K562 (cell line): Measurements from ENCODE around the gene NBPF3. TPM values are rescaled to one million over a fixed set of nuclear protein-coding genes. Genes with fewer than 3 reads are reported as not detected.

ENCODE experiments used
- ATAC-seq: fragments of 200-7000 bp; cut with Tn5 transposase; 3 replicates; pipeline ENCODE4 v1.9.1; 2020; ENCODE audit warnings: moderate library complexity
- BruUV-seq: library from RNA; stranded (reverse); fragments of 400-500 nt; replicated peaks from 2 replicates; lab custom pipeline; 2021; lab: Mats Ljungman, UMichigan
- CTCF ChIA-PET: fragments of 300-600 bp; formaldehyde crosslinking; extraction: SDS; loops from one replicate; lab custom pipeline; 2021; ENCODE audit warnings: low intra/inter-chr PET ratio; lab: Yijun Ruan, JAX
- POLR2A ChIA-PET: fragments of 300-600, 350-650 bp; sonication (Branson Sonifier 250); formaldehyde crosslinking; extraction: SDS; loops from one replicate; lab custom pipeline; 2021; ENCODE audit warnings: antibody characterized with exemption, inconsistent platforms; lab: Yijun Ruan, JAX
- DNase-seq, 4 experiments: peaks; one replicate each; pipeline versions ENCODE4 v3.0.0 to v3.0.0-alpha.2; 2011 to 2018; ENCODE audit warnings: low spot score in 3 of 4, mixed read lengths in 3 of 4; ENCODE audit errors: extremely low read depth in 1 of 4
- FAIRE-seq: peaks from 2 replicates; lab custom pipeline; 2011; peaks lifted over from hg19 to GRCh38; lab: Jason Lieb, UNC
- H2AFZ ChIP-seq: 2 replicates; pipeline ENCODE4 v1.6.0; 2011; ENCODE audit warnings: low read depth, low read length, control low read depth, inconsistent platforms
- H3K27ac ChIP-seq: fragments of 200-600 bp; 3 replicates; pipeline ENCODE4 v1.8.0; 2011; ENCODE audit warnings: low read depth, mild to moderate bottlenecking, control low read depth, inconsistent platforms, low read length, moderate library complexity, mixed read lengths; ENCODE audit errors: extremely low read depth
- H3K27me3 ChIP-seq, 2 experiments: fragments of 300-600 bp in 1 of 2; 2 replicates in 1 of 2; 3 replicates in 1 of 2; pipeline versions ENCODE4 v1.6.0 to v1.8.0; 2011; ENCODE audit warnings: inconsistent platforms in 2 of 2, low read length in 2 of 2, mild to moderate bottlenecking in 1 of 2, mixed read lengths in 1 of 2, moderate library complexity in 1 of 2; ENCODE audit not compliant: control insufficient read depth in 2 of 2, insufficient read depth in 2 of 2
- H3K36me3 ChIP-seq: fragments of 300-600 bp; 3 replicates; pipeline ENCODE4 v1.8.0; 2011; ENCODE audit warnings: mild to moderate bottlenecking, low read length, inconsistent platforms; ENCODE audit not compliant: control insufficient read depth, insufficient read depth
- H3K4me1 ChIP-seq, 2 experiments: fragments of 200-600 bp in 1 of 2; replicated peaks in 1 of 2; 2 replicates in 1 of 2; 3 replicates in 1 of 2; pipeline versions ENCODE4 v1.5.1 to v1.8.0; 2011; ENCODE audit warnings: inconsistent platforms in 2 of 2, low read length in 2 of 2, mild to moderate bottlenecking in 1 of 2, mixed read lengths in 1 of 2, moderate library complexity in 1 of 2; ENCODE audit not compliant: control insufficient read depth in 2 of 2, insufficient read depth in 2 of 2
- H3K4me2 ChIP-seq: 2 replicates; pipeline ENCODE4 v1.6.1; 2011; ENCODE audit warnings: low read length, control low read depth, inconsistent platforms, mixed read lengths; ENCODE audit not compliant: insufficient read depth
- H3K4me3 ChIP-seq: fragments of 200-600 bp; sonication (generic), shearing (Covaris generic); 2 replicates; pipeline ENCODE4 v1.5.1; 2016; ENCODE audit warnings: control low read depth, inconsistent platforms
- H3K79me2 ChIP-seq: fragments of 200-600 bp; 3 replicates; pipeline ENCODE4 v1.8.0; 2011; ENCODE audit warnings: low read length, inconsistent platforms; ENCODE audit not compliant: control insufficient read depth, insufficient read depth
- H3K9ac ChIP-seq, 2 experiments: 2 replicates each; pipeline versions ENCODE4 v1.6.0 to v1.6.1; 2011; ENCODE audit warnings: low read depth in 2 of 2, low read length in 2 of 2, control low read depth in 1 of 2, inconsistent platforms in 1 of 2, mild to moderate bottlenecking in 1 of 2, mixed read lengths in 1 of 2; ENCODE audit not compliant: insufficient read depth in 1 of 2
- H3K9me1 ChIP-seq: one replicate; pipeline ENCODE4 v1.6.0; 2011; ENCODE audit warnings: inconsistent platforms, mild to moderate bottlenecking, low read length, moderate library complexity; ENCODE audit not compliant: control insufficient read depth, insufficient read depth
- H3K9me3 ChIP-seq: replicated peaks from 2 replicates; pipeline ENCODE4 v1.5.1; 2011; ENCODE audit warnings: low read depth, low read length, inconsistent platforms; ENCODE audit not compliant: control insufficient read depth, insufficient read depth
- H4K20me1 ChIP-seq: replicated peaks from 2 replicates; pipeline ENCODE4 v1.6.1; 2011; ENCODE audit warnings: low read length, inconsistent platforms, mixed read lengths; ENCODE audit not compliant: control insufficient read depth, insufficient read depth
- CREB1 ChIP-seq, 2 experiments: sonication (generic) in 1 of 2; formaldehyde crosslinking in 1 of 2; IDR thresholded peaks; 2 replicates each; pipeline versions ENCODE4 v1.6.1 to v1.8.0; 2012 to 2022; ENCODE audit warnings: inconsistent platforms in 1 of 2, mild to moderate bottlenecking in 1 of 2, missing genetic modification reagents in 1 of 2, moderate library complexity in 1 of 2
- CTBP1 ChIP-seq: fragments of 450-650 bp; IDR thresholded peaks from 2 replicates; pipeline ENCODE4 v1.6.1; 2016; ENCODE audit warnings: borderline replicate concordance
- FOXK1 ChIP-seq: sonication (generic); formaldehyde crosslinking; IDR thresholded peaks from 2 replicates; pipeline ENCODE4 v1.8.0; 2022; ENCODE audit warnings: missing genetic modification reagents, mild to moderate bottlenecking, borderline replicate concordance
- GATAD2B ChIP-seq: fragments of 450-650 bp; IDR thresholded peaks from 2 replicates; pipeline ENCODE4 v1.6.1; 2017; ENCODE audit warnings: mild to moderate bottlenecking, borderline replicate concordance
- MBD2 ChIP-seq: sonication (generic); IDR thresholded peaks from 2 replicates; pipeline ENCODE4 v1.6.1; 2016; ENCODE audit warnings: low read depth, borderline replicate concordance
- MXI1 ChIP-seq: IDR thresholded peaks from 2 replicates; pipeline ENCODE4 v1.6.1; 2011; ENCODE audit warnings: low read depth, mild to moderate bottlenecking, improper control_type of control experiment, low read length
- SAP30 ChIP-seq: fragments of 200-600 bp; sonication (generic); IDR thresholded peaks from 2 replicates; pipeline ENCODE4 v1.6.1; 2012; ENCODE audit warnings: borderline replicate concordance, low read depth, mild to moderate bottlenecking, moderate library complexity, low read length, control low read depth, inconsistent platforms; ENCODE audit not compliant: insufficient read depth, poor library complexity, severe bottlenecking
- TRIM28 ChIP-seq: fragments of 450-650 bp; IDR thresholded peaks from 2 replicates; pipeline ENCODE4 v1.6.1; 2017
- ZNF134 ChIP-seq: fragments of 250-450 bp; sonication (Bioruptor Pico); conservative IDR thresholded peaks from 2 replicates; pipeline ENCODE4 v1.4.0; 2020
- ZNF696 ChIP-seq: fragments of 250-450 bp; sonication (Bioruptor Pico); conservative IDR thresholded peaks from 2 replicates; pipeline ENCODE4 v1.4.0; 2020; ENCODE audit warnings: mild to moderate bottlenecking, moderate library complexity
- ZNF778 ChIP-seq: fragments of 450-650 bp; formaldehyde crosslinking; IDR thresholded peaks from 2 replicates; pipeline ENCODE4 v1.4.0; 2020; ENCODE audit warnings: mild to moderate bottlenecking, moderate library complexity
- WGBS: fragments of 100-300 bp; shearing (Covaris generic); methylation state at CpG from one replicate; pipeline ENCODE4 v1.1.6; 2016; ENCODE audit warnings: low coverage, mixed read lengths; ENCODE audit not compliant: insufficient coverage; ENCODE audit errors: missing lambda C conversion rate; 5-methylcytosine and 5-hydroxymethylcytosine counted together
- in situ Hi-C: fragments of 300-500 bp; cut with MboI; formaldehyde crosslinking; loops from 4 replicates; pipeline ENCODE4 v1.15.0; 2018; ENCODE audit warnings: inconsistent platforms, mixed read lengths
- intact Hi-C: fragments of 100-400 bp; cut with micrococcal nuclease; formaldehyde crosslinking; loops from 2 replicates; pipeline ENCODE4 v1.14.2; 2022
- polyA plus RNA-seq, 8 experiments: library from polyadenylated mRNA; depleted of rRNA in 4 of 8; stranded (reverse) in 5 of 8; unstranded in 3 of 8; fragments of >200 nt; fragmentation: Nextera tagmentation in 2 of 8; fragmentation: Illumina TruSeq in 1 of 8; extraction: Ambion mirVana in 2 of 8; extraction: Trizol in 1 of 8; gene quantifications; 2 replicates each; pipeline versions ENCODE4 v1.2.1 to v1.2.3, GENCODE V29; 2011 to 2014; ENCODE audit warnings: inconsistent platforms in 1 of 8, missing spikeins in 1 of 8
- total RNA-seq, 7 experiments: library from RNA; depleted of rRNA in 6 of 7; stranded (reverse); fragments of >200 nt in 6 of 7; fragmentation: Illumina TruSeq in 2 of 7; extraction: Trizol in 2 of 7; gene quantifications; 2 replicates each; pipeline versions ENCODE4 v1.2.1 to v1.2.3, GENCODE V29; 2011 to 2021; ENCODE audit warnings: low replicate concordance in 1 of 7
- TF ChIP-seq, protein P1 (sequence below): IDR thresholded peaks from 2 replicates; pipeline ENCODE4 v1.6.1; 2011; ENCODE audit not compliant: insufficient read length; ENCODE audit errors: extremely low read depth
- TF ChIP-seq, protein P2 (sequence below): fragments of 250-450 bp; sonication (Bioruptor Pico); IDR thresholded peaks from 2 replicates; pipeline ENCODE4 v1.9.0; 2021; ENCODE audit warnings: mild to moderate bottlenecking, inconsistent platforms
- TF ChIP-seq, protein P3 (sequence below): sonication (generic); formaldehyde crosslinking; IDR thresholded peaks from 2 replicates; pipeline ENCODE4 v1.8.1; 2023; ENCODE audit warnings: missing genetic modification reagents, mild to moderate bottlenecking, borderline replicate concordance

NBPF3 gene
- total and polyA plus RNA-seq, 9 of the 15 experiments (the other 6 are each of a cell fraction or from before 2014, with no cell fraction given), result 1.5 to 7.3 (median 5.4) TPM

GRCh38 chr1:21526441-21526840 lies 86.5 kb downstream of the NBPF3 start:
- Histone ChIP-seq H3K27ac (no peak overlapping the region), H3K27me3 (peaks cover 39 to 57% of the 10 kb centered on the region in 2 experiments), H3K9me1 (no peaks in the 10 kb centered on the region), H3K36me3 (no peaks in the 10 kb centered on the region), H2AFZ (no peak overlapping the region), H3K79me2 (no peaks in the 10 kb centered on the region), H3K9ac (no peak overlapping the region), H3K4me2 (no peak overlapping the region), H3K4me3 (no peak overlapping the region), H3K9me3 (no peaks in the 10 kb centered on the region), H4K20me1 (peaks cover 3% of the 10 kb centered on the region; the same call in 1 of the 2 replicates), H3K4me1 (peaks cover 0 to 2% of the 10 kb centered on the region in 2 experiments; a peak in 2 of 5 replicates)
- DNase-seq, result no peak
- FAIRE-seq, result no peak
- intact Hi-C loops (no loop called here), in situ Hi-C loops (no loop called here)
- CTCF ChIA-PET, result no interaction called here
- WGBS, result 6% methylated on average over 1 of the region's 1 CpG
- no TSS peak for BruUV-seq
- ATAC-seq, result no peak
- POLR2A ChIA-PET, result interaction anchor here (0.6 to 1.1 kb wide), 3 partner anchors 14 to 375 kb away, joined by 3 to 5 read pairs (median 3); no protein-coding TSS in a partner anchor
- TF ChIP-seq ZNF134 (CRISPR knock-in tag) (no peak), MBD2 (no peak), CTBP1 (no peak), ZNF778 (CRISPR knock-in tag) (no peak), TRIM28 (no peak), MXI1 (no peak), CREB1 (IDR thresholded peaks at IDR 0.05) (no peak), CREB1 (CRISPR knock-in tag; IDR thresholded peaks at IDR 0.05) (no peak), FOXK1 (CRISPR knock-in tag) (no peak), GATAD2B (no peak), ZNF696 (no peak), SAP30 (no peak)
- TF ChIP-seq, protein P1, sequence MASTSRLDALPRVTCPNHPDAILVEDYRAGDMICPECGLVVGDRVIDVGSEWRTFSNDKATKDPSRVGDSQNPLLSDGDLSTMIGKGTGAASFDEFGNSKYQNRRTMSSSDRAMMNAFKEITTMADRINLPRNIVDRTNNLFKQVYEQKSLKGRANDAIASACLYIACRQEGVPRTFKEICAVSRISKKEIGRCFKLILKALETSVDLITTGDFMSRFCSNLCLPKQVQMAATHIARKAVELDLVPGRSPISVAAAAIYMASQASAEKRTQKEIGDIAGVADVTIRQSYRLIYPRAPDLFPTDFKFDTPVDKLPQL, result no peak
- TF ChIP-seq, protein P2, sequence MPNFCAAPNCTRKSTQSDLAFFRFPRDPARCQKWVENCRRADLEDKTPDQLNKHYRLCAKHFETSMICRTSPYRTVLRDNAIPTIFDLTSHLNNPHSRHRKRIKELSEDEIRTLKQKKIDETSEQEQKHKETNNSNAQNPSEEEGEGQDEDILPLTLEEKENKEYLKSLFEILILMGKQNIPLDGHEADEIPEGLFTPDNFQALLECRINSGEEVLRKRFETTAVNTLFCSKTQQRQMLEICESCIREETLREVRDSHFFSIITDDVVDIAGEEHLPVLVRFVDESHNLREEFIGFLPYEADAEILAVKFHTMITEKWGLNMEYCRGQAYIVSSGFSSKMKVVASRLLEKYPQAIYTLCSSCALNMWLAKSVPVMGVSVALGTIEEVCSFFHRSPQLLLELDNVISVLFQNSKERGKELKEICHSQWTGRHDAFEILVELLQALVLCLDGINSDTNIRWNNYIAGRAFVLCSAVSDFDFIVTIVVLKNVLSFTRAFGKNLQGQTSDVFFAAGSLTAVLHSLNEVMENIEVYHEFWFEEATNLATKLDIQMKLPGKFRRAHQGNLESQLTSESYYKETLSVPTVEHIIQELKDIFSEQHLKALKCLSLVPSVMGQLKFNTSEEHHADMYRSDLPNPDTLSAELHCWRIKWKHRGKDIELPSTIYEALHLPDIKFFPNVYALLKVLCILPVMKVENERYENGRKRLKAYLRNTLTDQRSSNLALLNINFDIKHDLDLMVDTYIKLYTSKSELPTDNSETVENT, result no peak
- TF ChIP-seq, protein P3, sequence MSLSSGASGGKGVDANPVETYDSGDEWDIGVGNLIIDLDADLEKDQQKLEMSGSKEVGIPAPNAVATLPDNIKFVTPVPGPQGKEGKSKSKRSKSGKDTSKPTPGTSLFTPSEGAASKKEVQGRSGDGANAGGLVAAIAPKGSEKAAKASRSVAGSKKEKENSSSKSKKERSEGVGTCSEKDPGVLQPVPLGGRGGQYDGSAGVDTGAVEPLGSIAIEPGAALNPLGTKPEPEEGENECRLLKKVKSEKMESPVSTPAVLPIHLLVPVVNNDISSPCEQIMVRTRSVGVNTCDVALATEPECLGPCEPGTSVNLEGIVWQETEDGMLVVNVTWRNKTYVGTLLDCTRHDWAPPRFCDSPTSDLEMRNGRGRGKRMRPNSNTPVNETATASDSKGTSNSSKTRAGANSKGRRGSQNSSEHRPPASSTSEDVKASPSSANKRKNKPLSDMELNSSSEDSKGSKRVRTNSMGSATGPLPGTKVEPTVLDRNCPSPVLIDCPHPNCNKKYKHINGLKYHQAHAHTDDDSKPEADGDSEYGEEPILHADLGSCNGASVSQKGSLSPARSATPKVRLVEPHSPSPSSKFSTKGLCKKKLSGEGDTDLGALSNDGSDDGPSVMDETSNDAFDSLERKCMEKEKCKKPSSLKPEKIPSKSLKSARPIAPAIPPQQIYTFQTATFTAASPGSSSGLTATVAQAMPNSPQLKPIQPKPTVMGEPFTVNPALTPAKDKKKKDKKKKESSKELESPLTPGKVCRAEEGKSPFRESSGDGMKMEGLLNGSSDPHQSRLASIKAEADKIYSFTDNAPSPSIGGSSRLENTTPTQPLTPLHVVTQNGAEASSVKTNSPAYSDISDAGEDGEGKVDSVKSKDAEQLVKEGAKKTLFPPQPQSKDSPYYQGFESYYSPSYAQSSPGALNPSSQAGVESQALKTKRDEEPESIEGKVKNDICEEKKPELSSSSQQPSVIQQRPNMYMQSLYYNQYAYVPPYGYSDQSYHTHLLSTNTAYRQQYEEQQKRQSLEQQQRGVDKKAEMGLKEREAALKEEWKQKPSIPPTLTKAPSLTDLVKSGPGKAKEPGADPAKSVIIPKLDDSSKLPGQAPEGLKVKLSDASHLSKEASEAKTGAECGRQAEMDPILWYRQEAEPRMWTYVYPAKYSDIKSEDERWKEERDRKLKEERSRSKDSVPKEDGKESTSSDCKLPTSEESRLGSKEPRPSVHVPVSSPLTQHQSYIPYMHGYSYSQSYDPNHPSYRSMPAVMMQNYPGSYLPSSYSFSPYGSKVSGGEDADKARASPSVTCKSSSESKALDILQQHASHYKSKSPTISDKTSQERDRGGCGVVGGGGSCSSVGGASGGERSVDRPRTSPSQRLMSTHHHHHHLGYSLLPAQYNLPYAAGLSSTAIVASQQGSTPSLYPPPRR (CRISPR knock-in tag), result no peak
